ENCODE results near the gene MCMBP.

GRCh38 chr10:119796039-119796438 lies 76.6 kb downstream of the MCMBP start:
- TF ChIP-seq, protein P1, sequence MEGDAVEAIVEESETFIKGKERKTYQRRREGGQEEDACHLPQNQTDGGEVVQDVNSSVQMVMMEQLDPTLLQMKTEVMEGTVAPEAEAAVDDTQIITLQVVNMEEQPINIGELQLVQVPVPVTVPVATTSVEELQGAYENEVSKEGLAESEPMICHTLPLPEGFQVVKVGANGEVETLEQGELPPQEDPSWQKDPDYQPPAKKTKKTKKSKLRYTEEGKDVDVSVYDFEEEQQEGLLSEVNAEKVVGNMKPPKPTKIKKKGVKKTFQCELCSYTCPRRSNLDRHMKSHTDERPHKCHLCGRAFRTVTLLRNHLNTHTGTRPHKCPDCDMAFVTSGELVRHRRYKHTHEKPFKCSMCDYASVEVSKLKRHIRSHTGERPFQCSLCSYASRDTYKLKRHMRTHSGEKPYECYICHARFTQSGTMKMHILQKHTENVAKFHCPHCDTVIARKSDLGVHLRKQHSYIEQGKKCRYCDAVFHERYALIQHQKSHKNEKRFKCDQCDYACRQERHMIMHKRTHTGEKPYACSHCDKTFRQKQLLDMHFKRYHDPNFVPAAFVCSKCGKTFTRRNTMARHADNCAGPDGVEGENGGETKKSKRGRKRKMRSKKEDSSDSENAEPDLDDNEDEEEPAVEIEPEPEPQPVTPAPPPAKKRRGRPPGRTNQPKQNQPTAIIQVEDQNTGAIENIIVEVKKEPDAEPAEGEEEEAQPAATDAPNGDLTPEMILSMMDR (IDR thresholded peaks at IDR 0.05), result no peak
- TF ChIP-seq POLR2A (IDR thresholded peaks at IDR 0.05), result no peak

Data from esophagus squamous epithelium (tissue), 4 donors.